H1 (cell line): ENCODE results near the gene FAM50B. TPM values are rescaled to one million over a fixed set of nuclear protein-coding genes. Genes with fewer than 3 reads are reported as not detected.

Experiments used
- ASH2L ChIP-seq: fragments of 200-600, 300-600 bp; sonication (generic); IDR thresholded peaks from one replicate; pipeline ENCODE4 v1.7.1; 2017; ENCODE audit warnings: low read length
- BRCA1 ChIP-seq: IDR thresholded peaks from 2 replicates; pipeline ENCODE4 v1.6.1; 2012; ENCODE audit warnings: low read depth, low read length, improper control_type of control experiment
- CBX5 ChIP-seq: fragments of 300-800, 300-1000 bp; sonication (generic); IDR thresholded peaks from 2 replicates; pipeline ENCODE4 v1.7.1; 2016; ENCODE audit warnings: antibody characterized with exemption, low read length, low read depth
- CBX8 ChIP-seq: fragments of 300-800, 300-1000 bp; sonication (generic); IDR thresholded peaks from 2 replicates; pipeline ENCODE4 v1.7.1; 2016; ENCODE audit warnings: low read depth, low read length, borderline replicate concordance
- CHD2 ChIP-seq: IDR thresholded peaks from 2 replicates; pipeline ENCODE4 v1.6.1; 2012; ENCODE audit warnings: low read length, improper control_type of control experiment
- GABPA ChIP-seq: IDR thresholded peaks from 2 replicates; pipeline ENCODE4 v1.6.1; 2011; ENCODE audit warnings: mild to moderate bottlenecking, low read length, moderate library complexity, borderline replicate concordance; ENCODE audit not compliant: insufficient read depth
- HDAC2 ChIP-seq, 2 experiments: fragments of 300-600 bp in 1 of 2; sonication (generic) in 1 of 2; IDR thresholded peaks; 2 replicates each; pipeline ENCODE4 v1.6.1; 2011 to 2012; ENCODE audit warnings: low read depth in 2 of 2, low read length in 2 of 2, mild to moderate bottlenecking in 2 of 2, moderate library complexity in 2 of 2, borderline replicate concordance in 1 of 2, inconsistent platforms in 1 of 2
- MAFK ChIP-seq: IDR thresholded peaks from 2 replicates; pipeline ENCODE4 v1.6.1; 2012; ENCODE audit warnings: low read depth, mild to moderate bottlenecking, improper control_type of control experiment, low read length
- NANOG ChIP-seq: IDR thresholded peaks from 2 replicates; pipeline ENCODE4 v1.6.1; 2011; ENCODE audit warnings: low read length, low read depth, mild to moderate bottlenecking, inconsistent platforms; ENCODE audit not compliant: insufficient read depth, poor library complexity, severe bottlenecking
- PHF8 ChIP-seq: fragments of 200-600 bp; sonication (generic); conservative IDR thresholded peaks from 2 replicates; pipeline ENCODE4 v1.7.1; 2012; ENCODE audit warnings: low read depth, mild to moderate bottlenecking, inconsistent platforms, low read length, moderate library complexity
- RFX5 ChIP-seq: IDR thresholded peaks from 2 replicates; pipeline ENCODE4 v1.6.1; 2011; ENCODE audit warnings: low read depth, low read length, improper control_type of control experiment, borderline replicate concordance
- SIN3A ChIP-seq, 2 experiments: IDR thresholded peaks in 1 of 2; conservative IDR thresholded peaks in 1 of 2; 2 replicates each; pipeline ENCODE4 v1.6.1; 2011 to 2012; ENCODE audit warnings: low read length in 2 of 2, improper control_type of control experiment in 1 of 2, low read depth in 1 of 2, mild to moderate bottlenecking in 1 of 2
- SIX5 ChIP-seq: IDR thresholded peaks from 2 replicates; pipeline ENCODE4 v1.6.1; 2011; ENCODE audit warnings: mild to moderate bottlenecking, low read depth, low read length
- SP1 ChIP-seq: IDR thresholded peaks from 2 replicates; pipeline ENCODE4 v1.6.1; 2011; ENCODE audit warnings: low read depth, low read length
- SRF ChIP-seq: IDR thresholded peaks from 2 replicates; pipeline ENCODE4 v1.6.1; 2011; ENCODE audit warnings: mild to moderate bottlenecking, low read depth, low read length, moderate library complexity
- TAF1 ChIP-seq: IDR thresholded peaks from 2 replicates; pipeline ENCODE4 v1.6.1; 2011; ENCODE audit warnings: mild to moderate bottlenecking, low read depth, low read length
- TAF7 ChIP-seq: optimal IDR thresholded peaks from 2 replicates; pipeline ENCODE3; 2011; ENCODE audit warnings: low read depth, mild to moderate bottlenecking, inconsistent platforms, low read length, moderate library complexity, borderline replicate concordance
- polyA plus RNA-seq, 7 experiments: library from polyadenylated mRNA; depleted of rRNA in 3 of 7; stranded (reverse) in 5 of 7; unstranded in 2 of 7; fragments of >200 nt in 5 of 7; fragments of 200-250 nt in 2 of 7; gene quantifications; 1 replicate in 5 of 7; 2 replicates in 1 of 7; 4 replicates in 1 of 7; pipeline versions ENCODE4 v1.2.1 to v1.2.3, GENCODE V29; 2011 to 2013; ENCODE audit warnings: missing spikeins in 2 of 7, mixed read lengths in 2 of 7
- total RNA-seq: library from RNA; stranded (reverse); fragmentation: NEBNext Ultra II Directional; extraction: Animal tissue kit (Norgen Biotek cat#: 25700); gene quantifications from 2 replicates; pipeline ENCODE4 v1.2.1, GENCODE V29; 2021
- TF ChIP-seq, protein P1 (sequence below): IDR thresholded peaks from 2 replicates; pipeline ENCODE4 v1.6.1; 2012; ENCODE audit warnings: low read length, inconsistent platforms

The FAM50B gene
- total and polyA plus RNA-seq, 2 of the 8 experiments (the other 6 are each of a cell fraction or from before 2014, with no cell fraction given) = 3.1 to 3.2 TPM

DNA sequence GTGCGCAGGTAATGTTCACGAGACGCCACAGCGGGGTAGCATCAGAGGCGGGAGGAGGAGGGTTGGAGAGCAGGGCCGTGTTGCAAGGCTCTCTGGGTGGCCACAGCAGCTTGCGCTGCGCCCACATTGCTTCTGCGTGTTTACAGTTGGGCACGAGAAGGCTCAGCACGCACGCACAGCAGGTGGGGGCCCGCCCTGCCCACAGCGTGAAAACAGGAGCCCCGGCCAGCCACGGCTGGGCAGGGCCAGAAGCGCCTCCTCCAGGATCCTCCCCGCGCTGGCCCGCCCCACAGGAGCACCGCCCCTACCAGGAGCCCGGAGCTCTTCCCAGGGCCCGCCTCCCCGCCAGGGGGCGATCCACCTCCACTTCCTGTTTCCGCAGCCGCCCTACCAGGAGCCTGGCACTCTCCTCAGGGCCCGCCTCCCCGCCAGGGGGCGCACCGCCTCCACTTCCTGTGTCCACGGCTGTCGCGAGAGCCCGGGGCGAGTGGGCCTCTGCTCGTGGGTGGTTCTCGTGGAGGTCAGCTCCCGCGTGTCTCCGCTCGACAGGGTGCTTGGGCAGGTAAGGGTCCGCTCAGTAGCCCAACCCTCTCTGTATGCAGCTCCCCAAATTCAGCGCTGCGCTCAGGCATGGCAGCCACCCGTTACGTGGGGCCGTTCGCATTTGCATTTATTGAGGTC is at the start of gene FAM50B (continued):
- TF ChIP-seq TAF1 = no peak
- TF ChIP-seq, protein P1, sequence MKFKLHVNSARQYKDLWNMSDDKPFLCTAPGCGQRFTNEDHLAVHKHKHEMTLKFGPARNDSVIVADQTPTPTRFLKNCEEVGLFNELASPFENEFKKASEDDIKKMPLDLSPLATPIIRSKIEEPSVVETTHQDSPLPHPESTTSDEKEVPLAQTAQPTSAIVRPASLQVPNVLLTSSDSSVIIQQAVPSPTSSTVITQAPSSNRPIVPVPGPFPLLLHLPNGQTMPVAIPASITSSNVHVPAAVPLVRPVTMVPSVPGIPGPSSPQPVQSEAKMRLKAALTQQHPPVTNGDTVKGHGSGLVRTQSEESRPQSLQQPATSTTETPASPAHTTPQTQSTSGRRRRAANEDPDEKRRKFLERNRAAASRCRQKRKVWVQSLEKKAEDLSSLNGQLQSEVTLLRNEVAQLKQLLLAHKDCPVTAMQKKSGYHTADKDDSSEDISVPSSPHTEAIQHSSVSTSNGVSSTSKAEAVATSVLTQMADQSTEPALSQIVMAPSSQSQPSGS = no peak
- peak; percentile 96 for TF ChIP-seq CHD2
- no peak for TF ChIP-seq TAF7
- TF ChIP-seq NANOG = peak; percentile 14
- TF ChIP-seq RFX5 = no peak
- TF ChIP-seq CBX8 = no peak
- TF ChIP-seq GABPA = peak; percentile 87
- peak; percentile 41; the same call in 1 of the 2 replicates for TF ChIP-seq PHF8
- no peak for TF ChIP-seq ASH2L
- no peak for TF ChIP-seq SRF
- TF ChIP-seq SIX5 = no peak
- TF ChIP-seq BRCA1 = peak; percentile 78
- TF ChIP-seq SP1 = no peak
- no peak for TF ChIP-seq MAFK
- TF ChIP-seq HDAC2 (IDR thresholded peaks at IDR 0.05; ENCODE audit: borderline replicate concordance in 1 of 2, low read depth in 2 of 2, low read length in 2 of 2) = peak; percentile 41 to 65; a peak in 2 of 4 replicates
- no peak for TF ChIP-seq CBX5
- TF ChIP-seq SIN3A (conservative IDR thresholded peaks at IDR 0.05 in 1 of 2, IDR thresholded peaks at IDR 0.05 in 1 of 2; ENCODE audit: low read depth in 1 of 2, low read length in 2 of 2) = no peak
